Panc1 (cell line): ENCODE measurements around the gene SMCO1. TPM values are rescaled to one million over a fixed set of nuclear protein-coding genes. Genes with fewer than 3 reads are reported as not detected.

Experiments
- ATAC-seq: fragments of 200-7000 bp; cut with Tn5 transposase; 2 replicates; pipeline ENCODE4 v1.9.1; 2020; ENCODE audit warnings: mild to moderate bottlenecking, moderate library complexity
- BruUV-seq: library from RNA; stranded (reverse); fragments of 400-500 nt; replicated peaks from 2 replicates; lab custom pipeline; 2021; lab: Mats Ljungman, UMichigan
- CTCF ChIA-PET: fragments of 300-600 bp; sonication (Branson Sonifier 250); formaldehyde crosslinking; loops from one replicate; lab custom pipeline; 2022; ENCODE audit warnings: antibody characterized with exemption; lab: Charles Lee
- POLR2A ChIA-PET: fragments of 300-600 bp; sonication (Branson Sonifier 250); formaldehyde crosslinking; loops from one replicate; lab custom pipeline; 2022; ENCODE audit warnings: antibody characterized with exemption; lab: Charles Lee
- DNase-seq: peaks from one replicate; pipeline ENCODE4 v3.0.0-alpha.2; 2010; ENCODE audit warnings: low read depth, low spot score
- H3K27ac ChIP-seq: 2 replicates; pipeline ENCODE4 v1.5.1; 2011; ENCODE audit warnings: mild to moderate bottlenecking, low read length, inconsistent platforms
- H3K27me3 ChIP-seq: fragments of 200-500 bp; sonication (Bioruptor generic); 2 replicates; pipeline ENCODE4 v1.6.0; 2014; ENCODE audit warnings: low read length, inconsistent platforms; ENCODE audit not compliant: control insufficient read depth, insufficient read depth
- H3K36me3 ChIP-seq: fragments of 200-500 bp; sonication (Bioruptor generic); 2 replicates; pipeline ENCODE4 v1.5.1; 2014; ENCODE audit warnings: inconsistent platforms, mild to moderate bottlenecking, low read length, moderate library complexity; ENCODE audit not compliant: control insufficient read depth, insufficient read depth
- H3K4me1 ChIP-seq: 2 replicates; pipeline ENCODE4 v1.5.1; 2011; ENCODE audit warnings: inconsistent platforms, mild to moderate bottlenecking, low read length, moderate library complexity; ENCODE audit not compliant: control insufficient read depth, insufficient read depth
- H3K4me3 ChIP-seq, 2 experiments: 2 replicates each; pipeline ENCODE4 v1.5.1; 2011 to 2012; ENCODE audit warnings: low read depth in 2 of 2, low read length in 2 of 2, mild to moderate bottlenecking in 2 of 2, inconsistent platforms in 1 of 2, moderate library complexity in 1 of 2
- H3K9me3 ChIP-seq: fragments of 200-500 bp; sonication (Bioruptor generic); 2 replicates; pipeline ENCODE4 v1.5.1; 2014; ENCODE audit warnings: low read depth, mild to moderate bottlenecking, inconsistent platforms, low read length, moderate library complexity; ENCODE audit not compliant: control insufficient read depth, insufficient read depth
- CTCF ChIP-seq: fragments of 450-650 bp; IDR thresholded peaks from 2 replicates; pipeline ENCODE4 v1.5.1; 2017; ENCODE audit warnings: mild to moderate bottlenecking
- POLR2AphosphoS5 ChIP-seq: IDR thresholded peaks from 2 replicates; pipeline ENCODE4 v1.6.1; 2012; ENCODE audit warnings: mild to moderate bottlenecking, low read depth, low read length, moderate library complexity
- REST ChIP-seq, 2 experiments: IDR thresholded peaks; 2 replicates each; pipeline ENCODE4 v1.6.1; 2011 to 2012; ENCODE audit warnings: low read depth in 2 of 2, control low read depth in 1 of 2, low read length in 1 of 2, mild to moderate bottlenecking in 1 of 2, moderate library complexity in 1 of 2; ENCODE audit not compliant: insufficient read depth in 1 of 2
- SIN3A ChIP-seq: IDR thresholded peaks from 2 replicates; pipeline ENCODE4 v1.6.1; 2012; ENCODE audit warnings: low read depth, mild to moderate bottlenecking, low read length, moderate library complexity, borderline replicate concordance; ENCODE audit not compliant: insufficient read depth
- TCF7L2 ChIP-seq: IDR thresholded peaks from 2 replicates; pipeline ENCODE4 v1.6.1; 2011; ENCODE audit warnings: mild to moderate bottlenecking, low read depth, low read length, inconsistent platforms
- in situ Hi-C: cut with HindIII; loops from 2 replicates; pipeline ENCODE4 v1.10.0; 2016; ENCODE audit warnings: low sequenced_read_pairs, low pct_unique_long_range_greater_than_20kb
- intact Hi-C: fragments of 100-400 bp; cut with micrococcal nuclease; formaldehyde crosslinking; loops from one replicate; pipeline ENCODE4 v1.10.0; 2022; ENCODE audit not compliant: unreplicated experiment
- total RNA-seq: library from RNA; stranded (reverse); gene quantifications from one replicate; pipeline ENCODE4 v1.2.1, GENCODE V29; 2021; ENCODE audit not compliant: unreplicated experiment

Gene SMCO1
- total RNA-seq, 1 experiment from 2014 or later = not detected

DNA sequence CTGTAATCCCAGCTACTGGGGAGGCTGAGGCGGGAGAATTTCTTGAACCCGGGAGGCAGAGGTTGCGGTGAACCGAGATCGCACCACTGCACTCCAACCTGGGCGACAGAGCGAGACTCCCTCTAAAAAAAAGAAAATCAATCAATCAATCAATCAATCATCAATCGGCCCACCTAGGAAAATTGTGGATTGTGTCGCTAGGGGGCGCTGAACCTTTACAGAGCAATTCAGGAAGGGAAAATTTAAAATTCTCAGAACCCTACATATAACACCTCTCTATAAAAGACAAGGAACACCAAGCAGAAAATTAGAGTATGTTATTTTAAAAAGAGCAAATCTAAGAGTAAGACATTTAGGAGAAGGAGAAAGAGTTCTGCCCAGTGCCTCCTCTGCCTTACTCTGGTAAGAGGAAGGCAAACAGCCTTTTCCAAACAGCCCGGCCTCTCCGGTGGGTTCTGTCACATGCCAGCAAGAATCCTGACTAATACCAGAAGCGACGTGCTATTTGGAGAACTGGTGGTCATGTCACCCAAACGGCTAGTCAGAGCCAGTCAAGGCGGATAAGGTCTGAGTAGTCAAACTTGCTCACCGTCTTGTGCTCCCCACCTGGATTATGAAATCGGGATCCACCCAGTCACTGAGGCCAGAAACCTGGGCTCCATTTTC lies 22.3 kb upstream of the SMCO1 start:
- intact Hi-C loops (loop anchor here (5.0 kb wide), 1 partner anchor 150 kb away; no protein-coding TSS in a partner anchor), in situ Hi-C loops (no loop called here)
- TF ChIP-seq SIN3A (no peak), CTCF (peak; percentile 90)
- POLR2A ChIA-PET = no interaction called here
- CTCF ChIA-PET = interaction anchor here (0.7 kb wide), 1 partner anchor 431 kb away, joined by 5 read pairs; no protein-coding TSS in a partner anchor
- Histone ChIP-seq H3K27me3 (no peaks in the 10 kb centered on the region), H3K27ac (no peak overlapping the region), H3K9me3 (no peaks in the 10 kb centered on the region), H3K4me3 (no peak overlapping the region), H3K36me3 (no peaks in the 10 kb centered on the region), H3K4me1 (no peaks in the 10 kb centered on the region)
- BruUV-seq = no TSS peak
- no peak for DNase-seq
- ATAC-seq = no peak

GRCh38 chr3:196533260-196533681 lies 18.1 kb upstream of the SMCO1 start:
- no TSS peak for BruUV-seq
- Histone ChIP-seq H3K27me3 (no peaks in the 10 kb centered on the region), H3K4me1 (no peaks in the 10 kb centered on the region), H3K4me3 (no peak overlapping the region), H3K36me3 (no peaks in the 10 kb centered on the region), H3K9me3 (no peaks in the 10 kb centered on the region), H3K27ac (no peak overlapping the region)
- ATAC-seq (no peak), DNase-seq (no peak)
- POLR2A ChIA-PET = no interaction called here
- in situ Hi-C loops (no loop called here), intact Hi-C loops (no loop called here)
- no peak for TF ChIP-seq REST (IDR thresholded peaks at IDR 0.05; ENCODE audit: insufficient read depth in 1 of 2, low read depth in 2 of 2, low read length in 1 of 2)
- no peak for TF ChIP-seq SIN3A
- no peak for TF ChIP-seq POLR2AphosphoS5
- no peak for TF ChIP-seq TCF7L2
- TF ChIP-seq CTCF = no peak
- CTCF ChIA-PET = no interaction called here
